PFSK-1 (cell line): ENCODE measurements around the gene ZNF14.

Experiments used
- FOXP2 ChIP-seq: optimal IDR thresholded peaks from 2 replicates; pipeline ENCODE3; 2011; ENCODE audit warnings: borderline replicate concordance, control low read depth, inconsistent platforms; ENCODE audit not compliant: insufficient read depth; ENCODE audit errors: extremely low read length, extremely low read depth
- POLR2AphosphoS5 ChIP-seq: IDR thresholded peaks from 2 replicates; pipeline ENCODE4 v1.6.1; 2012; ENCODE audit warnings: low read depth, mild to moderate bottlenecking, control low read depth, low read length, moderate library complexity
- REST ChIP-seq, 2 experiments: IDR thresholded peaks; 2 replicates each; pipeline versions ENCODE4 v1.6.1 to v1.8.0; 2011 to 2012; ENCODE audit warnings: low read depth in 2 of 2, low read length in 2 of 2, control low read depth in 1 of 2, inconsistent platforms in 1 of 2, mild to moderate bottlenecking in 1 of 2, moderate library complexity in 1 of 2; ENCODE audit not compliant: insufficient read depth in 1 of 2
- SIN3A ChIP-seq: IDR thresholded peaks from 2 replicates; pipeline ENCODE4 v1.6.1; 2012; ENCODE audit warnings: mild to moderate bottlenecking, low read length, moderate library complexity, borderline replicate concordance; ENCODE audit not compliant: insufficient read depth
- TAF1 ChIP-seq: IDR thresholded peaks from 2 replicates; pipeline ENCODE4 v1.6.1; 2012; ENCODE audit warnings: low read length, control low read depth, borderline replicate concordance; ENCODE audit not compliant: insufficient read depth

ZNF14 gene

GRCh38 chr19:19679176-19680073, 53.5 kb downstream of the ZNF14 start:
- TF ChIP-seq SIN3A (no peak), REST (IDR thresholded peaks at IDR 0.05; ENCODE audit: insufficient read depth in 1 of 2, low read depth in 2 of 2, low read length in 2 of 2) (no peak), TAF1 (no peak), FOXP2 (no peak), POLR2AphosphoS5 (no peak)

- TF ChIP-seq POLR2AphosphoS5 = no peak
- TF ChIP-seq FOXP2 = no peak
- no peak for TF ChIP-seq SIN3A
- no peak for TF ChIP-seq REST (IDR thresholded peaks at IDR 0.05; ENCODE audit: insufficient read depth in 1 of 2, low read depth in 2 of 2, low read length in 2 of 2)
- no peak for TF ChIP-seq TAF1
These were observed 55.3 kb downstream of the ZNF14 start for GRCh38 chr19:19677579-19677978.

- TF ChIP-seq TAF1 (no peak), FOXP2 (no peak), SIN3A (no peak), REST (IDR thresholded peaks at IDR 0.05; ENCODE audit: insufficient read depth in 1 of 2, low read depth in 2 of 2, low read length in 2 of 2) (no peak), POLR2AphosphoS5 (no peak)
These were observed 58.6 kb downstream of the ZNF14 start for GRCh38 chr19:19674315-19674714.

GRCh38 chr19:19672816-19673215, 60.1 kb downstream of the ZNF14 start:
- TF ChIP-seq POLR2AphosphoS5 (no peak), FOXP2 (no peak), SIN3A (no peak), REST (IDR thresholded peaks at IDR 0.05; ENCODE audit: insufficient read depth in 1 of 2, low read depth in 2 of 2, low read length in 2 of 2) (no peak), TAF1 (no peak)
